Stimulated activated naive CD4-positive, alpha-beta T cell (primary cell): ENCODE measurements around the gene ERVFRD-1.
"Not testable (repeated sequence)": the region's sequence is repeated elsewhere in the genome, so short reads cannot be mapped to it uniquely, and the experiment has no call there.

Experiments used
- DNase-seq, 6 experiments: peaks; one replicate each; lab custom pipeline; 2025; lab: John Stamatoyannopoulos, UW

The ERVFRD-1 gene

DNA sequence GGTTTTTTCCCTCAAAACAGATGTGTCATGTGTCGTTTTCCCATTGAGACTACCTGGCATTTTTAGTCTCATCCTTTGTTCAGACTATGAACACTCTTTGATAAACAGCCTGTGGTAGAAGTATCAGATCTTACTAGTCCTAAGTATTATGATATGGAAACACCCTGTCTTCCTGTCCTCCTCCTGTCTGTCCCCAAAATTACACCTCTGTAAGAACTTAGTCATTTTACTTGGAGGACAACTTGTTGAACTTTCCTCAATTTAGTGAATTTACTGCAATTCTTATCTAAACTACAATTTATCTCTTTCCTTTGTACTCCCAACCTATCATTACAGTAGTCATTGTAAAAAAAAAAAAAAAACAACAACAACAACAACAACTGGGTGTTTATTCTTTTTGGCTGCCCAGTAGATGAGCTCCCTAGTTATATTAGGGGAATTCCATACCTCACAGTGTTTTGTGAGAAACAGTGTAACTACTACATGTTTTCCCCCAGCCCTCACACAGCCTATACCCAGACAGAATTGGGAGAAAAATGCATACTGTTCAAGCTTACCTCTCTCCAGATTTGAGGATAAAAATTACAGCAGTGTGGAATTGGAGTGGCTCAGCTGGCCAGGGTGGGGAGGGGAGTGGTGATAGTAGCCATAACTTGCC, 18.5 kb upstream of the ERVFRD-1 start:
- no peak for DNase-seq

DNA sequence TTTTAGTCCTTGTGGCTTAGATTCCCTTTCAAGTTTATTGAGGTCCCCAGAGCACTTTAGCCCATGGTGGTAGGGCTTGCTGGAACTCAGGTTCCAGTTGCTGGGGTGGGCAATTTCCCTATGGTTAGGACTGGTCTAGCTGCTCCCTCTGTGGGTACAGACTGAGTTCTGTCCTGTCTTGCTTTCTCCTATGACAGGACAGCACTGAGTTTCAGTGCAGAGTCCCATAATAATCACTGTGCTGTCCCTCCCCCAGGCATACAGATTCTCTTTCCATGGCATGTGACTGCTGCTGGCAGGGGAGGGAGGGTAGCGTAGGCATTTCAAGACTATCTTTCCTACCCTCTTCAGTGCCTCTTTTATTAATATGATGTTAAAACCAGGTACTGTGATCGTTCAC, 17.1 kb upstream of the ERVFRD-1 start:
- DNase-seq: no peak

DNA sequence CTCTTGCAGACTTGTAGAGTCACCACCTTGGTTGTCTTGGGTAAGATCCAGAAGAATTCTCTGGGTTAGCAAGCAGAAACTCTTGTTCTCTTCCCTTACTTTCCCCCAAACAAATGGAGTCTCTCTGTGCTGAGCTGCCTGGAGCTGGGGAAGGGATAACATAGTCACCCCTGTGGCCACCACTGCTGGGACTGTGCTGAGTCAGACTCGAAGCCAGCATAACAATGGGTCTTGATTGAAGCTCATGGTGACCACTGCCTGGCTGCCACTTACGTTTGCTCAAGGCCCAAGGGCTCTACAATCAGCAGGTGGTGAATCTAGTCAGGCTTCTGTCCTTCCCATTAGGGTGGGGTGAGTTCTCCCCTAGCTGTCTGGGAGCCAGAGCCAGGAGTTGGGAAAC, 15.4 kb upstream of the ERVFRD-1 start:
- no peak for DNase-seq

DNA sequence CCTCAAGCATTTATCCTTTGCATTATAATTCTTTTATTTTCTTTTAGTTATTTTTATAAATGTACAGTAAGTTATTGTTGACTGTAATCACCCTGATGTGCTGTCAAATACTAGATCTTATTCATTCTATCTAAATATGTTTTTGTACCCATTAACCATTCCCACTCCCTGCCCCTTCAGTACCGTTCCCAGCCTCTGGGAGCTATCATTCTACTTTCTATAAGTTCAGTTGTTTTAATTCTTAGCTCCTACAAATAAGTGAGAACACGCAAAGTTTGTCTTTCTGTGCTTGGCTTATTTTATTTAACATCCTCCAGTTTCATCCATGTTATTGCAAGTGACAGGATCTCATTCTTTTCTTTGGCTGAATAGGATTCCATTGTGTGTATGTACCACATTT, 12.5 kb upstream of the ERVFRD-1 start:
- no peak for DNase-seq

DNA sequence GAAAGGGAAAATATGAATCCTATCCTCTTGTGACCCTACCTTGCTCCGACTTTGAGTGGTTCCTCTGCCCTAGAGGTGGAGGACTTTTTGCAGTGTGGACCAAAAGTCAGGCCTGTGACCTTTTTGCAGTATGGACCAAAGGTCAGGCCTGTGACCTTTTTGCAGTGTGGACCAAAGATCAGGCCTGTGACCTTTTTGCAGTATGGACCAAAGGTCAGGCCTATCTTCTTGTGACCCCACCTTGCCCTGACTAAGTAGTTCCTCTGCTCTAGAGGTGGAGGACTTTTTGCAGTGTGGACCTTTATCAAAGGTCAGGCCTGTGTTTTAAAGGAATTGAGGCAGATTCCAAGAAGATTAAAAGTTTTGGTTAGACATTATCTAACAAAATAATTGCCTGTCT, 10.9 kb upstream of the ERVFRD-1 start:
- DNase-seq: no peak

DNA sequence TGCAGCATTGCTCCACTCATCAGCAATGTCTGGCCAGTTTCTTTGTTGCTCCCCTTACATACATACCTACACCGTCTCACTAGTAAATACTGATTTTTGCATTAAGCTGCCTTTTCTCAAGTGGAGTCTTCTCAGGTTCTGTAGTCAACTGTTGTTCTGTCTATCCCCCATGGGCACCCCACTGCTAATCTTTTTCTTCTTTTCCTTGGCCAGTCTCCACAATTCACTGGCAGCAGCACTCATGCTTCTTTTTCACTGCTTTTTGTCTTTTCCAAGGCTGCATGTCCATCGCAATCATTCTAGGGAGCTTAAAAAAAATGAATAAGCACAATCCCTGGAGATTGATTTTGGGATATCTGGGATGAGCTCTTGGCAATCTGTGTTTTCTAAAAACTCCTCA, 10.3 kb upstream of the ERVFRD-1 start:
- DNase-seq: no peak

DNA sequence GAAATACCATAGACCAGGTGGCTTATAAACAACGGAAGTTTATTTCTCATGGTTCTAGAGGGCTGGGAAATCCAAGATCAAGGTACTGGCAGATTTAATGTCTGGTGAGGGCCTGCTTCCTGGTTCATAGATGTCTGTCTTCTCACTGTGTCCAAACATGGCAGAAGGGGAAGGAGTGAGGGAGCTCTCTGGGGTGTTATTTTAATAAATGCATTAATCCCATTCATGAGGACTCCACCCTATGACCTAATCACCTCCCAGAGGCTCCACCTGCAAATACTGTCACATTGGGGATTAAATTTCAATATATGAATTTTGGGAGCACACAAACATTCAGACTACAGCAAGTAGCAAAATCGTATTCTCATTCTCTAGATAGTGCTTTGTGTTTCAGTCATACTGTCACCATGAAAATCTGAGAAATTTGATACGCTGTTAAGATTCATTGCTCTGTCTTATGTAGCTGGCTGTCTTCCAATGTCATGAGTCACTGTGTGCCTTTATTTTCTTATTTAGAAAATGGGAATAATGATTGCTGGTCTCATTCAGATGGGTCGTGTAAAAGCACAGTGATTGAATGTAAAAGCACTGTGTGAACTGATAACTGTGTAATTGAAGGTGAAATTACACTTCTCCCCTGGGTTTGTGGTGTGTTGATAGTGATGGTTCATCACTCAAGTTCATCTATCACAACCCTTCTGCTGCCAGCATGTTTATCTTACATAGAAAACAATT, 8.9 kb upstream of the ERVFRD-1 start:
- no peak for DNase-seq

DNA sequence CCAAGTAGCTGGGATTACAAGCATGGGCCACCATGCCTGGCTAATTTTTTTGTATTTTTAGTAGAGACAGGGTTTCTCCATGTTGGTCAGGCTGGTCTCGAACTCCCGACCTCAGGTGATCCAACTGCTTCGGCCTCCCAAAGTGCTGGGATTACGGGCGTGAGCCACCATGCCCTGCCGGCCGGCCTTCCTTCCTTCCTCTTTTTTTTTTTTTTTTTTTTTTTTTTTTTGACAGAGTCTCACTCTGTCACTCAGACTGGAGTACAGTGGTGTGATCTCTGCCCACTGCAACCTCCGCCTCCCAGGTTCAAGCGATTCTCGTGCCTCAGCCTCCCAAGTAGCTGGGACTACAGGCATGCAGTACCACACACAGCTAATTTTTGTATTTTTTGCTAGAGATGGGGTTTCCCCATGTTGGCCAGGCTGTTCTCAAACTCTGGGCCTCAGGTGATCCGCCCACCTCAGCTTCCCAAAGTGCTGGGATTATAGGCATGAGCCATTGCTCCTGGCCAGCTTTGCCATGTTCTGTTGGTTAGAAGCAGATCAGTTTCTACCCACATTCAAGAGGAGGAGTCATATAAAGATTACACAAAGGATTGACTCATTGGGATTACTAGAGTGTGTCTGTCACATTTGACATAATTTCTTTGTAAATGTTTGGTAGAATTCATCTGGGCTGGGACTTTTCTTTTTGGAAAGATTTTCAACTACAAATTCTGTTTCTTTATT, 4.4 kb upstream of the ERVFRD-1 start:
- DNase-seq: not testable (repeated sequence)

DNA sequence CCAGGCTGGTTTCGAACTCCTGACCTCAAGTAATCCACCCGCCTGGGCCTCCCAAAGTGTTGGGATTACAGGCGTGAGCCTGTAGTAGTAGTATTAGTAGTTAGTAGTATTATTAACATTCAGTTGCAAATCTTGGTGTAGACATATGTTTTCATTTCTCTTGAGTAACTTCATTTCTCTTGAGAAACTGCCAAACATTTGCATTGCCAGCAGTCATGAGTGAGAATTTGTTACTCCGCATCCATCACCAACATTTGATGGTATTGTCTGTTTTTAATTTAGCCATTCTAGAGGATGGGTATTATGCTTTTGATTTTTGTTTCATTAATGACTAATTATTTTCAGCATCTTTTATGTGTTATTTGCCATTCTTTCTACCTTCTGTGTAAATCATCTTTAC, 1.5 kb upstream of the ERVFRD-1 start:
- no peak for DNase-seq

DNA sequence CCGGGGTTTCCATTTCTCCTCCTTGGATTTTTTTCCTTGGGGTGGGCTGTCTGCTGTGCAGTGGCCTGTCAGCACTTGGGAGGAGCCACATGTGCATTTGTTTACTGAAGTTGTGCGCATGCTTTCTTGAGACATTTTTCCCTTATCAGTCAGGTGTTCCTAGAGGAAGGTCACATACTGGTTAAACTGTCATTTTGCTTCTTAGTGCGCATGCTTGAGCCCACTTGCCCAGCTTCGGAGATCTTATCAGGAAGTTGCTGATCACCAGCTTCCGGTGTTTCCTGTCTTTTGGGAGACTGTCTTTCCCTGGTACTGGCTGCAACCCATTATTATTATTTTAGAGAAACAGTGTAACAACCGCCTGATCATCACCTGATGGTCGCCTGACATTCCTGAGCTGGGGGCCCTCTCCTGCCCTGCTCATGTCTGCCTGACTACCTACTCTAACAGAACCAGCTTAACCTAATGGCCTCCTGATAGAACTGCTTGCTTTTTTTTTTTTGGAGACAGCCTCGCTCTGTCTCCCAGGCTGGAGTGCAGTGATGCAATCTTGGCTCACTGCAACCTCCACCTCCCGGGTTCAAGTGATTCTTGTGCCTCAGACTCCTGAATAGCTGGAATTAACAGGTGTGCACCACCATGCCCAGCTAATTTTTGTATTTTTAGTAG, 378 bp upstream of the ERVFRD-1 start:
- DNase-seq: peak in 1 of 6 experiments; percentile 9

DNA sequence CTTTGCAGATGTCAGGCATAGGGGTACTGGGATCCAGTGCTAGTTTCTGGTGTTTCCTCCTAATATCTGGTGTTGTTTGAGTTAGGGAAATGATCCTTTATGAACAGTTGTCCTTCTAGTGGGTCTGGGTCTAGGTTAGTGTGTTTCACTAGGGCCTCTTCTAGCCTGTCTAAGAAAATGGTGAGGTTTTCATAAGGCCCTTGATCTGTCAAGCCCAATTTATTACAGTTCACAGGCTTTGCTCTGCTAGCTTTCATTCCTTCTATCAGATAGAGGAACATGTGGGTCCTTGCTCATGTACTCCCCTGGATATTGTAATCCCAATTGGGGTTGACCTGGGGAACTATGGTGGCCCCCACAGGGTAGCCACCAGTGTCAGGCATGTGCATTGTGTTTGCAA, 2.8 kb downstream of the ERVFRD-1 start:
- DNase-seq: no peak

DNA sequence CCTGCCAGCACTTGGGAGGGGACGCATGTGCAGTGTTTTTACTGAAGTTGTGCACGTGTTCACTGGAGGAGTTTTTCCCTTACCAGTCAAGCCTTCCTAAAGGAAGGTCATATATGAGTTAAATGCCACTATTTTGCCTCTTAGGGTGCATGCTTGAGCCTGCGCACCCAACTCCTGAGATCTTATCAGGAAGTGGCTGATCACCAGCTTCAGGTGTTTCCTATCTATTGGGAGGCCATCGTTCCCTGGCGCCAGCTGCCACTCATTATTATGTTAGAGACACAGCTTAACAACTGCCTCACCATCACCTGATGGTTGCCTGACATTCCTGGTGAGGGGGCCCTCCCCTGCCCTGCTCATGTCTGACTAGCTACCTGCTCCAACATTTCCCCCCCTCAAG, 8.5 kb downstream of the ERVFRD-1 start:
- DNase-seq: no peak

DNA sequence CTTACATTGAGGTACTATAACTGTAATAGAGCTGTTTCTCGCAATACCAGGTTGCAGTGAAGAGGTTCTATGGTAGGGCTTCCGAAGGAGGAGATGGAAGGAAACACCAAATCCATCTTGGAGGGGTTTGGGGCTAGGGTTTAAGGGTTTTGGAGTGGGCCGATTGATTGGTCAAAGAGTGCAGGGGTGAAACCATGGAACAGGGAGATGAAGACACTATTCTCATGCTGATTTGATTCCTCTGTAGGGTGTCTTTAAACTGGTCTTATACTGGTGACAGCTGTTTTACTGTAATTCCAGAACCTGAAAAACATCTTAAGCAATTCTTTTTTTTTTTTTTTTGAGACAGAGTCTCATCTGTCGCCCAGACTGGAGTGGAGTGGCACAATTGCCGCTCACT, 10.1 kb downstream of the ERVFRD-1 start:
- DNase-seq: no peak

DNA sequence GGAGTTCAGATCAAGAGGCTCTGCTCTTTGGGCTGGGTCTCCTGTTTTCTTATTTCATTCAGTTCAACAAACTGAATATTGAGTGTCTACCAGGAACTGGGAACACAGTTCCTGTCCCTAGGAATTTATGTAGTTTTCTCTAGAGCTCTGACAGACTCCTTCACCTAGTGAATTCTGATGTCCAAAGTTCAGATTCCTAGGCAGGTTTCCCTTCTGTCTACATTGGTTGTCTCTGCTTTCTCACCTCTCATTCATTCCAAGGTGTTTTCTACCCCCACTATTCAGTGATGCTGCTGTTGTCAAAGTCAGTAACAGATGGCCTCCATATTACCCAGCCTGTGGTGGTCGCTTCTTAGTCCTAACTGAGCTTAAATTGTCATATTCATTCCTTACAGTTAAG, 13.5 kb downstream of the ERVFRD-1 start:
- DNase-seq: no peak

DNA sequence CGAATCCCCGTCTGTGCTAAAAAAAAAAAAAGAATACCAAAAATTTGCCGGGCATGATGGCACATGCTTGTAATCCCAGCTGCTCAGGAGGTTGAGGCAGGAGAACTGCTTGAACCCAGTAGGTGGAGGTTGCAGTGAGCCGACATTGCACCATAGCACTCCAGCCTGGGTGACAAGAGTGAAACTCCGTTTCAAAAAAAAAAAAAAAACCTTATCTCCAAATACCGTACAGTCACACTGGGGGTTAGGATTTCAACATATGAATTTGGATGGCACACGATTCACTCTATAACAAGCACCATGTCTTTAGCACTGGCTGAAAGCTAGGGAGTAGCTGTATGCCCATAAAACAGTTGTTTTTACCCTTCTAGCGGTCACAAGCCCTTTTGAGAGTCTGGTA, 14.0 kb downstream of the ERVFRD-1 start:
- no peak for DNase-seq

DNA sequence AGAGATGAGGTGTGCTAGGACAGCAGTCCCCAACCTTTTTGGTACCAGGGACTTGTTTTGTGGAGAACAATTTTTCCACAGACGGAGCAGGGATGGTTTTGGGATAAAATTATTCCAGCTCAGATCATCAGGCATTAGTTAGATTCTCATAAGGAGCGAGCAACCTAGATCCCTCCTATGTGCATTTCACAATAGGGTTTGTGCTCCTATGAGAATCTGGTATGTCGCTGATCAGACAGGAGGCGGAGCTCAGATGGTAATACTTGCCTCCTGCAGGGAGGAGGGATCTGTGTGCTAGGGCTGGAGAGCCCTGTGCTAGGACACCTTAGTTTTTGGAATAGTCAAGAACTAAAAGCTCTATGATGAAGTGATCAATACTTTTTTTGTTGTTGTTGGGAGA, 15.4 kb downstream of the ERVFRD-1 start:
- no peak for DNase-seq

DNA sequence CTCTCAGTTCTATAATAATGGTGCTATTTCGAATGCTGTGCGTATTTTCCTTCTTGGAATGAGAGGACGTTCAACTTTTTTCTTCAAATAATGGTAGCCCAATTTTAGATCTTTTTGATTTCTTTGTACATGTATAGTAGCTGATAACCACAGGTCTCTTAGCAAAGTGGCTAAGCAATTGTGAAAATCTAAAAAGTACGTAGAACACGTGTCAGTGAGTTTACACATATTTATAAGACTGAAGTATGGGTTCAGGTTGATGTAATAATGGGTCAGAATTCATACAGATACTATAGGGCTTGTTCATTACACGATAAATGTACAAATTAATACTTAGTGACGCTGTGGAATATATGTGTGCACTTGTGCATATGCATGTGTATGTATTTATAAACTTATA, 16.6 kb downstream of the ERVFRD-1 start:
- DNase-seq: no peak

DNA sequence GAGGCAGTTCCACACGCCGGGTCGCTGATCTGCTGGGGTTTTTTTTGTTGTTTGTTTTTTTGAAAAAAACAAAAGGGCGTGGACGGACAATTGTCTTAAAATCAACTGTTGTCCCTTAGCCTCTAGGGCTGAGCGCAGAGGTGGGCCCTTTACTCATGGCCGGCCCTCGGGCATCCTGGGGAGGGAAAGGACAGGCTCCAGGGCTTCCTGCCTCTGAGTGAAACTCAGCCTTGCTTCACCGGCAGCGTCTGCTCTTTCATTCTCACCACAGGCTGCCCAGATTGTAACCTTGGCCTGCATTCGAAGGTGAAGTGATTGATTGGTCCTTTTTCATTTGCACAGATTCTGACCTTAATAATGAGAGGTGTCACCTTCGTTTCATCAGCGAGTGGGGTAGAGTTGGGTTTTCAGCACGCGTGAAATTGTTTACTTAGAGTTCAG, 17.1 kb downstream of the ERVFRD-1 start:
- peak in 3 of 6 experiments; percentile 18 to 53 (median 45) for DNase-seq

DNA sequence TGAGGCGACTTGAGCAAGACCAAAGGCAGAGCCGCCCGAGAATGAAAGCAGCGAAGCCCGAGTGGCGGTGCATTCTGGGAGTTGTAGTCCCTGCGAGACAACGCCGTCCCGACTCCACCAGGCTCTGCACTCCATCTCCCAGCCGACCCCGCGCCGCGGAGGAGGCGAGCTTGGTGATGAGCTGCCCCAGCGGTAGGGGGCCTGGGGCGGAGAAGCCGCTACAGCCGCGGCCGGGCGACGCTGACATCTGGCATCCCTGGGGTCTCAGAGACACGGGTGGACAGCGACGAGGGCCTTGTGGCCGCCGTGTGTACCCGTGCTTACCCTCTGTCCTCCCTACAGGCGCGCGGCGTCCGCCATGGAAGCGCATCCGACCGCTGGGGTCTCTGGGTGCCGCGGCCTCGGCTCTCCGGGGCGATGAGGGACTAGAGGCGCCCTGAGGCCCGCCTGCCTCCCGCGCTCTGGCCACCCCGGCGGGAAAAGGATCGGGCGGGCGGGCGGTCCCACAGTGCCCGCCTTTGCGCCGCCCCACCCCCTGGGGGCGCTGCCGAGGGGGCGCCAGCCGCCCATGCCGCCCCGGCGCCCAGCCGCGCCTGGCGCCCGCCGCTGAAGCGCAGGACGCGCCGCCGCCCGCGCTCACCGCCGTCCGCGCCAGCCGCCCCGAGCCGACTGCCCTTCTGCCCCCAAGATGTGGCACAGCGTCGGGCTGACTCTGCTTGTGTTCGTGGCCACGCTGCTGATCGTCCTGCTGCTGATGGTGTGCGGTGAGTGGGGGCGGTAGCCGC, 17.7 kb downstream of the ERVFRD-1 start, which contains the start of gene SMIM13:
Gene SMIM13, plus strand, starts transcription at position 209 of the 785 bp plus-strand sequence. Its CDS starts 480 bp downstream, at position 689.
- DNase-seq: peak; percentile 88 to 94 (median 92)

DNA sequence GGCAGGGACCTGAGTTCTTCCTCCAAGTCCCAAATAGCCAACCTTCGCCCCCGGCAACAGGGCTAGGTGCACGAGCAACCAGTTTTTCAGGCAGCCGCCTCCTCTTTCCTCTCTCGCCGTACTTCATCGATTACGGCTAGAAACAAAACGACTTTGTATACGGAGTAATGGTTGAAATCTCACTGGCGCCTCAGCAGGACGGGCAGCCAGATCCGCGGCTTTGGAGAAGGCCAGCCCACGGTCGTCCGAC, 18.2 kb downstream of the ERVFRD-1 start:
- no peak for DNase-seq

DNA sequence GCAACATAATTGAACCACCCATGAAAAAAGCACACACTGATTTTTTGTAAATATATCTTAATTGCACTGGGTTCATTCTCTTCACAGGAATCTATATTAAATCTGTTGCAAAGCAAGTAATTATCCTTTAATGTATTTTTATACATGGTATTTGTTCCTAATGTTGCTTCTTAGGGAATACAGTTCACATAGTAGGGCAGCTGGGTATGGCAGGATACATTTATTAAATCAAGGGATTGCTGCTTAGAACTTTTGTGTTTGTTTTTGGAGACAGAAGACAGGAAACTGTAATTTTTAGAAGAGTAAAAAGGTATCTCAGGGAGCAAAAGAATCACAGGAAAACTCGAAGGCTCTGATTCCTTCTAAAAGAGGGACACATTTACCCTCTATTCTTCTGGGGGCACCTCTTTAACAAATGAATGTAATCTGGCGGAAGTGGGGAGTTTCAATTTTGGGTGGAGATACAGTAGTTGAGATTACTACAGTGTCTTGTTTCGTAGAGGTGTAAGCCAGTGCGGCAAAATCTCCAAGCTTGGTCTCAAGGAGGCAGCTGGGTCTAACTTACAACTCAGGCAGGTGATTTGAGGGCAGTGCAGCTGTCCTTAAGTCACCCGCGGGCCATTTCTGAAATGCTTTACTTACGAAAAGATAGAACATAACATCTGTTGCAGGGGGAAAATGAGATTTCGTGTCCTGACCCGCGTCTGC, 18.7 kb downstream of the ERVFRD-1 start:
- DNase-seq: no peak
